Ascending aorta (tissue), 2 donors: ENCODE results near the gene ZNF408. TPM values are rescaled to one million over a fixed set of nuclear protein-coding genes. Genes with fewer than 3 reads are reported as not detected.
"Not testable (repeated sequence)": the region's sequence is repeated elsewhere in the genome, so short reads cannot be mapped to it uniquely, and the experiment has no call there.

Experiments used
- DNase-seq, 2 donors: peaks; one replicate each; pipeline ENCODE4 v3.0.0-alpha.2; 2019; ENCODE audit warnings: low spot score in 2 of 2
- H3K27ac ChIP-seq, 2 donors: fragments of 200-600 bp; sonication (generic); one replicate each; pipeline ENCODE4 v1.5.1; 2016 to 2017; ENCODE audit warnings: mild to moderate bottlenecking in 1 of 2
- H3K27me3 ChIP-seq: fragments of 200-600 bp; sonication (generic); one replicate; pipeline ENCODE4 v1.5.1; 2017
- H3K36me3 ChIP-seq, 2 donors: fragments of 200-600 bp; sonication (generic); one replicate each; pipeline ENCODE4 v1.5.1; 2016
- H3K4me1 ChIP-seq, 2 donors: fragments of 200-600 bp; sonication (generic); one replicate each; pipeline ENCODE4 v1.5.1; 2016 to 2017; ENCODE audit warnings: mild to moderate bottlenecking in 1 of 2
- H3K4me3 ChIP-seq, 2 donors: fragments of 200-600 bp; sonication (generic); one replicate each; pipeline ENCODE4 v1.5.1; 2016 to 2017; ENCODE audit warnings: mild to moderate bottlenecking in 1 of 2
- H3K9me3 ChIP-seq, 2 donors: fragments of 200-600 bp; sonication (generic); one replicate each; pipeline ENCODE4 v1.5.1; 2016
- CTCF ChIP-seq, 3 experiments: fragments of 200-600 bp in 2 of 3; fragments of 450-650 bp in 1 of 3; sonication (generic) in 2 of 3; IDR thresholded peaks; one replicate each; pipeline ENCODE4 v1.5.1; 2016 to 2019; ENCODE audit warnings: antibody characterized with exemption in 3 of 3, mild to moderate bottlenecking in 1 of 3, moderate library complexity in 1 of 3
- intact Hi-C: fragments of 100-400 bp; cut with DNase I; formaldehyde crosslinking; loops from one replicate; pipeline ENCODE4 v1.15.1; 2023
- total RNA-seq: library from RNA; depleted of rRNA; stranded (reverse); fragments of >200 nt; gene quantifications from one replicate; pipeline ENCODE4 v1.1.0, GENCODE V29; 2016

The ZNF408 gene
- total RNA-seq, 1 donor from 2014 or later = 9.7 TPM

GRCh38 chr11:46698597-46698996 is 2.2 kb upstream of the ZNF408 start:
- Histone ChIP-seq H3K27ac (peak overlapping the region; percentile 75 to 85), H3K4me3 (peak overlapping the region in 1 of 2 donors; percentile 79), H3K4me1 (peaks cover 35 to 69% of the 10 kb centered on the region in 2 donors), H3K9me3 (no peaks in the 10 kb centered on the region), H3K36me3 (peaks cover 36 to 42% of the 10 kb centered on the region in 2 donors), H3K27me3 (no peaks in the 10 kb centered on the region)
- TF ChIP-seq CTCF (IDR thresholded peaks at IDR 0.05) = no peak
- no peak for DNase-seq
- intact Hi-C loops = loop anchor here (5.0 kb wide), 1 partner anchor 51 kb away; no protein-coding TSS in a partner anchor

DNA sequence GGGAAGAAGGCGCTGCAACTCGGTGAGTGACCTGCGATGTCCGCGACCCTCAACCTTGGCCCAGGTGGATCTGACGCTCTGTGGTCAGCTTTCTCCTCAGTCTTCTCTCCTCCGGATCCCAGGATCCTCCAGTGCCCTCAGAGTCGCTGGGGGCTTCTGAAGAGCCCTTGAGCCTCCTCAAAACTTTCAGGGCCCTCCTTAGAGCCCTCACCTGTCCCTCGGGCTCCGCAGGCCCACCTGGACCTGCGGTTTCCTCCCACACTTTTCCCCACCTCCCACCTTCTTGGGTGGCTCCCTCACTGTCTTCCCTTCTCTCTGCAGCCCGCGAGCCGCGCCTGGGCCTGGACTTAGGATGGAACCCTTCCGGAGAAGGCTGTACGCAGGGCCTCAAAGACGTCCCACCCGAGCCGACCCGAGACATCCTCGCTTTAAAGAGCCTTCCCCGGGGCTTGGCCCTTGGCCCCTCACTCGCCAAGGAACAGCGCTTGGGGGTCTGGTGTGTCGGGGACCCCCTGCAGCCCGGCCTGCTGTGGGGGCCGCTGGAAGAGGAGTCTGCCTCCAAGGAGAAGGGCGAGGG is 335 bp downstream of the ZNF408 start:
- no peak for DNase-seq
- peaks cover 39 to 41% of the 10 kb centered on the region in 2 donors for H3K36me3 ChIP-seq
- H3K27me3 ChIP-seq = no peaks in the 10 kb centered on the region
- no peak for TF ChIP-seq CTCF (IDR thresholded peaks at IDR 0.05)
- H3K4me1 ChIP-seq = peaks cover 26 to 44% of the 10 kb centered on the region in 2 donors
- no peaks in the 10 kb centered on the region for H3K9me3 ChIP-seq
- peak overlapping the region; percentile 79 to 82 for H3K4me3 ChIP-seq
- intact Hi-C loops = loop anchor here (2.0 to 5.0 kb wide), 2 partner anchors 36 to 1066 kb away; partner anchors contain the start of gene FNBP4
- peak overlapping the region; percentile 85 to 91 for H3K27ac ChIP-seq

DNA sequence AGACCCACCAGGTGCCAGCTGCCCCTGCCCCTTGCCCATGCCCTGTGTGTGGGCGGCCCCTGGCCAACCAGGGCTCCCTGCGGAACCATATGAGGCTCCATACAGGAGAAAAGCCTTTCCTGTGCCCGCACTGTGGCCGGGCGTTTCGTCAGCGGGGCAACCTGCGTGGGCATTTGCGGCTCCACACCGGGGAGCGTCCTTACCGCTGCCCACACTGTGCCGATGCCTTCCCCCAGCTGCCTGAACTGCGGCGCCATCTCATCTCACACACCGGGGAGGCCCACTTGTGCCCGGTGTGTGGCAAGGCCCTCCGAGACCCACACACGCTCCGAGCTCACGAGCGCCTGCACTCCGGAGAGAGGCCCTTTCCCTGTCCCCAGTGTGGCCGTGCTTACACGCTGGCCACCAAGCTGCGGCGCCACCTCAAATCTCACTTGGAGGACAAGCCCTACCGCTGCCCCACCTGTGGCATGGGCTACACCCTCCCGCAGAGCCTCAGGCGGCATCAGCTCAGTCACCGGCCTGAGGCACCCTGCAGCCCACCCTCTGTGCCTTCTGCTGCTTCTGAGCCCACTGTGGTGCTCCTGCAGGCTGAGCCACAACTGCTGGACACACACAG is 4.3 kb downstream of the ZNF408 start:
- no peak overlapping the region for H3K27ac ChIP-seq
- TF ChIP-seq CTCF (IDR thresholded peaks at IDR 0.05) = no peak

DNA sequence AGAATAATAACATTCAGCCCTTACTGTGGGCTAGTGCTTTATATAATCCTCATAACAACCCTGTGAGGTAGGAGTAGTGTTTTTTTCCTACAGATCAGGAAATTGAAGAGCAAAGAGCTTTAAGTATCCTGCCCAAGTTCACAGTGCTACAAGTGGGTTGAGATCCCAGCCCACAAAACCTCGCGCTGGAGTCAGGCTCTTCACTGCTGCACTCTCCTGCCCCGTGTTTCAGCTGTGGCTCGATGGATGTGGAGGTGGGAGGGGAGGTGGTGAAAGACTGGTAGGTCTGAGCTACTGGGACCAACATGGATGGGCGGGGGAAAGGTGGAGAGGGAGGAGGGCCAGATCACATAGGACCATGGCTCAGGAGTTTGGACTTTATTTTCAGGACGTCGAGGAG is 6.1 kb downstream of the ZNF408 start:
- peaks cover 51 to 60% of the 10 kb centered on the region in 2 donors for H3K36me3 ChIP-seq
- H3K9me3 ChIP-seq = no peaks in the 10 kb centered on the region
- intact Hi-C loops = no loop called here
- H3K4me3 ChIP-seq = no peak overlapping the region
- no peak for TF ChIP-seq CTCF (IDR thresholded peaks at IDR 0.05)
- DNase-seq = no peak
- H3K4me1 ChIP-seq = peaks cover 6 to 19% of the 10 kb centered on the region in 2 donors
- H3K27ac ChIP-seq = no peak overlapping the region
- no peaks in the 10 kb centered on the region for H3K27me3 ChIP-seq

More for the DNA sequence above, 4.3 kb downstream of the ZNF408 start:
- H3K4me1 ChIP-seq = peaks cover 10 to 11% of the 10 kb centered on the region in 2 donors
- no peak for DNase-seq
- H3K36me3 ChIP-seq = peaks cover 51 to 60% of the 10 kb centered on the region in 2 donors
- H3K4me3 ChIP-seq = no peak overlapping the region
- intact Hi-C loops = no loop called here
- no peaks in the 10 kb centered on the region for H3K9me3 ChIP-seq
- no peaks in the 10 kb centered on the region for H3K27me3 ChIP-seq

GRCh38 chr11:46709351-46709750 is 8.5 kb downstream of the ZNF408 start:
- Histone ChIP-seq H3K27ac (peak overlapping the region; percentile 95 to 96), H3K36me3 (peaks cover 32 to 42% of the 10 kb centered on the region in 2 donors), H3K4me1 (peaks cover 5 to 32% of the 10 kb centered on the region in 2 donors)
- H3K9me3 ChIP-seq, H3K27me3 ChIP-seq, H3K4me3 ChIP-seq, DNase-seq, intact Hi-C loops: not testable (repeated sequence)

GRCh38 chr11:46710821-46711269 is 10.0 kb downstream of the ZNF408 start:
- TF ChIP-seq CTCF (IDR thresholded peaks at IDR 0.05) = no peak
- Histone ChIP-seq H3K27me3 (no peaks in the 10 kb centered on the region), H3K27ac (peak overlapping the region; percentile 95 to 96), H3K36me3 (peaks cover 18 to 27% of the 10 kb centered on the region in 2 donors), H3K9me3 (no peaks in the 10 kb centered on the region), H3K4me3 (no peak overlapping the region), H3K4me1 (peaks cover 5 to 37% of the 10 kb centered on the region in 2 donors)
- DNase-seq = peak; percentile 72 to 94
- intact Hi-C loops = loop anchor here (1.0 to 2.0 kb wide), 2 partner anchors 11 to 26 kb away; partner anchors contain the start of gene ARHGAP1
